Adrenal gland (tissue), 5 donors: ENCODE measurements around the gene PIEZO2.
"Not testable (repeated sequence)": the region's sequence is repeated elsewhere in the genome, so short reads cannot be mapped to it uniquely, and the experiment has no call there.

Experiments
- CTCF ChIP-seq, 6 experiments: fragments of 450-650 bp in 4 of 6; fragments of 200-600 bp in 2 of 6; sonication (generic) in 1 of 6; IDR thresholded peaks; 1 replicate in 5 of 6; 2 replicates in 1 of 6; pipeline versions ENCODE4 v1.5.1 to v1.8.0; 2016 to 2021; ENCODE audit warnings: antibody characterized with exemption in 6 of 6, mild to moderate bottlenecking in 2 of 6, moderate library complexity in 1 of 6
- POLR2A ChIP-seq, 2 donors: fragments of 450-650 bp; IDR thresholded peaks; one replicate each; pipeline ENCODE4 v1.6.1; 2017; ENCODE audit warnings: antibody characterized with exemption in 2 of 2, mild to moderate bottlenecking in 2 of 2, moderate library complexity in 1 of 2
- donor health status: DM: no; HTN: no; CAD: no.

GRCh38 chr18:10626606-10627213, 522.7 kb downstream of the PIEZO2 start:
- TF ChIP-seq POLR2A, CTCF (IDR thresholded peaks at IDR 0.05): not testable (repeated sequence)
